ENCODE data around the gene RRAS. TPM values are rescaled to one million over a fixed set of nuclear protein-coding genes. Genes with fewer than 3 reads are reported as not detected.

The RRAS gene
- 59.1 TPM for total RNA-seq

- DNase-seq (ENCODE audit: low spot score): peak; percentile 100
Measured at GRCh38 chr19:49640113-49640898, at the start of gene RRAS. TSS of gene RRAS (minus strand) at chr19:49640143. CDS start at chr19:49640098, 45 bp downstream.

- DNase-seq (ENCODE audit: low spot score): peak; percentile 49
Measured at GRCh38 chr19:49689133-49690078, 49.5 kb upstream of the RRAS start, which contains the start of gene ADM5. TSS of gene ADM5 (plus strand) at chr19:49689594. CDS start at chr19:49689838, 244 bp downstream.

GRCh38 chr19:49688531-49689132 lies 48.7 kb upstream of the RRAS start:
- no peak for DNase-seq (ENCODE audit: low spot score)

GRCh38 chr19:49687566-49688316 lies 47.8 kb upstream of the RRAS start:
- no peak for DNase-seq (ENCODE audit: low spot score)

GRCh38 chr19:49687150-49687549 lies 47.2 kb upstream of the RRAS start:
- no peak for DNase-seq (ENCODE audit: low spot score)

GRCh38 chr19:49686503-49687088 lies 46.7 kb upstream of the RRAS start:
- no peak for DNase-seq (ENCODE audit: low spot score)

- no peak for DNase-seq (ENCODE audit: low spot score)
Measured at GRCh38 chr19:49685845-49686332, 45.9 kb upstream of the RRAS start.

GRCh38 chr19:49684983-49685553 lies 45.1 kb upstream of the RRAS start:
- no peak for DNase-seq (ENCODE audit: low spot score)

- no peak for DNase-seq (ENCODE audit: low spot score)
Measured at GRCh38 chr19:49684251-49684982, 44.5 kb upstream of the RRAS start.

GRCh38 chr19:49683814-49684250 lies 43.9 kb upstream of the RRAS start:
- DNase-seq (ENCODE audit: low spot score): no peak

GRCh38 chr19:49682274-49682673 lies 42.3 kb upstream of the RRAS start:
- DNase-seq (ENCODE audit: low spot score): no peak

- DNase-seq (ENCODE audit: low spot score): no peak
Measured at GRCh38 chr19:49681830-49682229, 41.9 kb upstream of the RRAS start.

- DNase-seq (ENCODE audit: low spot score): peak; percentile 92
Measured at GRCh38 chr19:49680421-49681351, 40.7 kb upstream of the RRAS start.

GRCh38 chr19:49679771-49680413 lies 39.9 kb upstream of the RRAS start:
- no peak for DNase-seq (ENCODE audit: low spot score)

GRCh38 chr19:49678985-49679770 lies 39.2 kb upstream of the RRAS start:
- no peak for DNase-seq (ENCODE audit: low spot score)

GRCh38 chr19:49677901-49678674 lies 38.1 kb upstream of the RRAS start:
- peak; percentile 85 for DNase-seq (ENCODE audit: low spot score)
